ENCODE data around the gene TAPT1. TPM values are rescaled to one million over a fixed set of nuclear protein-coding genes. Genes with fewer than 3 reads are reported as not detected.

TAPT1 gene
- total and polyA plus RNA-seq, 2 of the 13 experiments (the other 11 are each of a cell fraction or from before 2014, with no cell fraction given) = 24.5 to 25.3 TPM

DNA sequence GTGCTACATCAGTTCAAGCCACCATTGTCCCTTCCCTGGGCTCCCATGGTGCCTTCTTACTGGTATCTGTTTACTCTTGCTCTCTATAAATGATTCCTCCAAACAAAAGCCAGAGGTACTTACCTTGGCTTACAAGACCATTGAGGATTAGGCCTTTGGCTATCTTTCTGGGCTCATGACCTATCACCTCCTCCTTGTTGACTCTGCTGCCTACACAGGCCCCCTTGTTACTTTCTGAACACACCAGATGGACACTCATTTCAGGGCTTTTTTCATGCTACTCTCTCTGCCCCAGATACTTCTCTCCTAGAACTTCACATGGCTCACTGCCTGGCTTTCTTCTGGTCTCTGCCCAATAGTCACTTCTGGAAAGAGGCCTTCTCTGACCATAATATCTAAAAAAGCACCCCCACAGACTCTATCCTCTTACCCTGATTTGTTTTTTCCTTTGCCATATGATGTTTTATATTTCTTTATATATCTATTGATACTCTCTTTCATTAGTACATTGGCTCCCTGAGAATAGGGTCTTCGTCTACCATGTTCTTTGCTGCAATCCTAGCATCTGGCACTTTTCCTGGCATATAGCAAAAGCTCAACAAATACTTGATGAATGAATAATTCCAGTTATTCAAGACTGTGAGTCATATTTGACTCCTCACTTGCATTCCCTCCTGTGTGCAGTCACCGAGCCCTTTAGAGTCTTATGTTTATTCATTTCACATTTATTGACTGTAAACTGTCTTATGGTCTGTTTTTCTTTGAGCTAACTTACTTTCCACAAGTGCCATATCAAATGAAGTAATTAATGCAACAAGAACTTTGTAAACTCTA, 27.1 kb upstream of the TAPT1 start (continued):
- TF ChIP-seq NONO (IDR thresholded peaks at IDR 0.05) = no peak
- TF ChIP-seq NONO (CRISPR knock-in tag; conservative IDR thresholded peaks at IDR 0.05) = no peak
- no peak for TF ChIP-seq SETDB1 (CRISPR knock-in tag; IDR thresholded peaks at IDR 0.05; ENCODE audit: borderline replicate concordance)
- no peak for TF ChIP-seq ARID2 (CRISPR knock-in tag; IDR thresholded peaks at IDR 0.05; ENCODE audit: borderline replicate concordance)
- no peak for TF ChIP-seq NR2F1 (CRISPR knock-in tag; IDR thresholded peaks at IDR 0.05)
- 0 out of 2 replicates have a peak, but pooled peaks have one; percentile 12 for TF ChIP-seq RXRB (CRISPR knock-in tag; IDR thresholded peaks at IDR 0.05; ENCODE audit: borderline replicate concordance)
- no peak for TF ChIP-seq ZSCAN12 (CRISPR knock-in tag; IDR thresholded peaks at IDR 0.05)
- TF ChIP-seq, protein P1, sequence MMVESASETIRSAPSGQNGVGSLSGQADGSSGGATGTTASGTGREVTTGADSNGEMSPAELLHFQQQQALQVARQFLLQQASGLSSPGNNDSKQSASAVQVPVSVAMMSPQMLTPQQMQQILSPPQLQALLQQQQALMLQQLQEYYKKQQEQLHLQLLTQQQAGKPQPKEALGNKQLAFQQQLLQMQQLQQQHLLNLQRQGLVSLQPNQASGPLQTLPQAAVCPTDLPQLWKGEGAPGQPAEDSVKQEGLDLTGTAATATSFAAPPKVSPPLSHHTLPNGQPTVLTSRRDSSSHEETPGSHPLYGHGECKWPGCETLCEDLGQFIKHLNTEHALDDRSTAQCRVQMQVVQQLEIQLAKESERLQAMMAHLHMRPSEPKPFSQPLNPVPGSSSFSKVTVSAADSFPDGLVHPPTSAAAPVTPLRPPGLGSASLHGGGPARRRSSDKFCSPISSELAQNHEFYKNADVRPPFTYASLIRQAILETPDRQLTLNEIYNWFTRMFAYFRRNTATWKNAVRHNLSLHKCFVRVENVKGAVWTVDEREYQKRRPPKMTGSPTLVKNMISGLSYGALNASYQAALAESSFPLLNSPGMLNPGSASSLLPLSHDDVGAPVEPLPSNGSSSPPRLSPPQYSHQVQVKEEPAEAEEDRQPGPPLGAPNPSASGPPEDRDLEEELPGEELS (CRISPR knock-in tag; IDR thresholded peaks at IDR 0.05) = no peak
- TF ChIP-seq YY1 (IDR thresholded peaks at IDR 0.05; ENCODE audit: insufficient read depth, insufficient replicate concordance, low read depth, low read length) = no peak
- no peak for TF ChIP-seq NFYC (CRISPR knock-in tag; IDR thresholded peaks at IDR 0.05)
- TF ChIP-seq, protein P2, sequence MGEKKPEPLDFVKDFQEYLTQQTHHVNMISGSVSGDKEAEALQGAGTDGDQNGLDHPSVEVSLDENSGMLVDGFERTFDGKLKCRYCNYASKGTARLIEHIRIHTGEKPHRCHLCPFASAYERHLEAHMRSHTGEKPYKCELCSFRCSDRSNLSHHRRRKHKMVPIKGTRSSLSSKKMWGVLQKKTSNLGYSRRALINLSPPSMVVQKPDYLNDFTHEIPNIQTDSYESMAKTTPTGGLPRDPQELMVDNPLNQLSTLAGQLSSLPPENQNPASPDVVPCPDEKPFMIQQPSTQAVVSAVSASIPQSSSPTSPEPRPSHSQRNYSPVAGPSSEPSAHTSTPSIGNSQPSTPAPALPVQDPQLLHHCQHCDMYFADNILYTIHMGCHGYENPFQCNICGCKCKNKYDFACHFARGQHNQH (CRISPR knock-in tag; IDR thresholded peaks at IDR 0.05) = no peak
- no peak for TF ChIP-seq KAT8 (CRISPR knock-in tag; IDR thresholded peaks at IDR 0.05)
- TF ChIP-seq ZNF83 (CRISPR knock-in tag; IDR thresholded peaks at IDR 0.05; ENCODE audit: borderline replicate concordance) = no peak
- no peak for TF ChIP-seq PCBP2 (optimal IDR thresholded peaks at IDR 0.05; ENCODE audit: low read depth, low read length, poor library complexity, severe bottlenecking)
- TF ChIP-seq, protein P3, sequence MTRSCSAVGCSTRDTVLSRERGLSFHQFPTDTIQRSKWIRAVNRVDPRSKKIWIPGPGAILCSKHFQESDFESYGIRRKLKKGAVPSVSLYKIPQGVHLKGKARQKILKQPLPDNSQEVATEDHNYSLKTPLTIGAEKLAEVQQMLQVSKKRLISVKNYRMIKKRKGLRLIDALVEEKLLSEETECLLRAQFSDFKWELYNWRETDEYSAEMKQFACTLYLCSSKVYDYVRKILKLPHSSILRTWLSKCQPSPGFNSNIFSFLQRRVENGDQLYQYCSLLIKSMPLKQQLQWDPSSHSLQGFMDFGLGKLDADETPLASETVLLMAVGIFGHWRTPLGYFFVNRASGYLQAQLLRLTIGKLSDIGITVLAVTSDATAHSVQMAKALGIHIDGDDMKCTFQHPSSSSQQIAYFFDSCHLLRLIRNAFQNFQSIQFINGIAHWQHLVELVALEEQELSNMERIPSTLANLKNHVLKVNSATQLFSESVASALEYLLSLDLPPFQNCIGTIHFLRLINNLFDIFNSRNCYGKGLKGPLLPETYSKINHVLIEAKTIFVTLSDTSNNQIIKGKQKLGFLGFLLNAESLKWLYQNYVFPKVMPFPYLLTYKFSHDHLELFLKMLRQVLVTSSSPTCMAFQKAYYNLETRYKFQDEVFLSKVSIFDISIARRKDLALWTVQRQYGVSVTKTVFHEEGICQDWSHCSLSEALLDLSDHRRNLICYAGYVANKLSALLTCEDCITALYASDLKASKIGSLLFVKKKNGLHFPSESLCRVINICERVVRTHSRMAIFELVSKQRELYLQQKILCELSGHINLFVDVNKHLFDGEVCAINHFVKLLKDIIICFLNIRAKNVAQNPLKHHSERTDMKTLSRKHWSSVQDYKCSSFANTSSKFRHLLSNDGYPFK (CRISPR knock-in tag; IDR thresholded peaks at IDR 0.05; ENCODE audit: borderline replicate concordance) = no peak
- TF ChIP-seq FOXA3 (CRISPR knock-in tag; IDR thresholded peaks at IDR 0.05) = peak; percentile 51
- no peak for TF ChIP-seq ZNF552 (CRISPR knock-in tag; IDR thresholded peaks at IDR 0.05; ENCODE audit: borderline replicate concordance)
- TF ChIP-seq, protein P4, sequence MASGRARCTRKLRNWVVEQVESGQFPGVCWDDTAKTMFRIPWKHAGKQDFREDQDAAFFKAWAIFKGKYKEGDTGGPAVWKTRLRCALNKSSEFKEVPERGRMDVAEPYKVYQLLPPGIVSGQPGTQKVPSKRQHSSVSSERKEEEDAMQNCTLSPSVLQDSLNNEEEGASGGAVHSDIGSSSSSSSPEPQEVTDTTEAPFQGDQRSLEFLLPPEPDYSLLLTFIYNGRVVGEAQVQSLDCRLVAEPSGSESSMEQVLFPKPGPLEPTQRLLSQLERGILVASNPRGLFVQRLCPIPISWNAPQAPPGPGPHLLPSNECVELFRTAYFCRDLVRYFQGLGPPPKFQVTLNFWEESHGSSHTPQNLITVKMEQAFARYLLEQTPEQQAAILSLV (CRISPR knock-in tag; IDR thresholded peaks at IDR 0.05; ENCODE audit: borderline replicate concordance) = no peak
- TF ChIP-seq SIN3A (IDR thresholded peaks at IDR 0.05; ENCODE audit: borderline replicate concordance, low read depth, low read length) = no peak
- no peak for TF ChIP-seq PAWR (CRISPR knock-in tag; IDR thresholded peaks at IDR 0.05; ENCODE audit: borderline replicate concordance)
- no peak for TF ChIP-seq IKZF1 (IDR thresholded peaks at IDR 0.05)
- no peak for TF ChIP-seq MBNL3 (CRISPR knock-in tag; conservative IDR thresholded peaks at IDR 0.05)
- no peak for TF ChIP-seq ZNF562 (CRISPR knock-in tag; IDR thresholded peaks at IDR 0.05; ENCODE audit: borderline replicate concordance)

Measured in HepG2 (cell line).